22Rv1 (cell line): ENCODE results near the gene CERS1.

ENCODE experiments used
- CTCF ChIP-seq: fragments of 450-650 bp; IDR thresholded peaks from 2 replicates; pipeline ENCODE4 v1.5.1; 2017; ENCODE audit warnings: mild to moderate bottlenecking
- ZFX ChIP-seq: fragments of 450-650 bp; IDR thresholded peaks from 2 replicates; pipeline ENCODE4 v1.6.1; 2017; ENCODE audit warnings: antibody characterized with exemption, borderline replicate concordance

- TF ChIP-seq ZFX (no peak), CTCF (no peak)
Measured at GRCh38 chr19:18861917-18862316, 34.0 kb downstream of the CERS1 start.
